CD4-positive, alpha-beta T cell treated with Interleukin-4 for 4 hours (primary cell): ENCODE results near the gene CNTNAP5.
"Not testable (repeated sequence)": the region's sequence is repeated elsewhere in the genome, so short reads cannot be mapped to it uniquely, and the experiment has no call there.

ENCODE experiments used
- DNase-seq: peaks from one replicate; pipeline ENCODE4 v3.0.0-alpha.2; 2020

Gene CNTNAP5

DNA sequence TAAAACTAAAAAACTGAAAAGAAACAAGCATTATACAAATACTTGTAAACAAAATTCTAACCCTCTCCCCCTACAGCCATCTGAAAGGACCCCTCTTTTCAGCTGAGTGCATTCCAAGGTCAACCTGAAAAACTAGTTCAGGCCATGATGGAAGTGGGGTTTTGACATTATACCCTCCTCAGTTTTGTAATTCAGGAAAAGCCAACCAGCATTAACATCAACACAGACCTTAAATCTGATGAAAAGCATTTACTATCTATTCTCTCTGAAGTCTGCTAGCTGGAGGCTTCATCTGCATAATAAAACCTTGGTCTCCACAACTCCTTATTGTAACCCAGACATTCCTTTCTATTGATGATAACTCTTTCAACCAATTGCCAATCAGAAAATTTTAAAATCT, 302.2 kb downstream of the CNTNAP5 start:
- no peak for DNase-seq

DNA sequence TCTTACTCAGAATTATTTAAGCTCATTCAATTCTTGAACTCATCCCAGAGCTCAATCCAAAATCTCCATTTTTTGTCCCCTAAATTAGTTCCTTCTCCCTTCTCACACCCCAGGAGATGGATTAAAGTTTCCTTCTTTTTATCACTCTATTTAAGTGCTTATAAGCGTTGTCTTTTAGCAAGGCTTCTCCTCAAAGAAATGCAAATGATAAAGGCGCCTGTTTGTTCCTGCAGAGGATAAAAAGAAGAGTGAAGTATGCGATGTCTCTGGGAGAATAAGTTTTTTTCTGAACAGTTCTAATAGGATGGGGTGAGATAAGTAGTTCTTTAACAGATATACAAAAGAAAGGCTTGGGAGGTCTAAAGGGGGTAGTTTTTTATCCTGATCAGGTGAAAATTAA, 303.3 kb downstream of the CNTNAP5 start:
- DNase-seq, result no peak

DNA sequence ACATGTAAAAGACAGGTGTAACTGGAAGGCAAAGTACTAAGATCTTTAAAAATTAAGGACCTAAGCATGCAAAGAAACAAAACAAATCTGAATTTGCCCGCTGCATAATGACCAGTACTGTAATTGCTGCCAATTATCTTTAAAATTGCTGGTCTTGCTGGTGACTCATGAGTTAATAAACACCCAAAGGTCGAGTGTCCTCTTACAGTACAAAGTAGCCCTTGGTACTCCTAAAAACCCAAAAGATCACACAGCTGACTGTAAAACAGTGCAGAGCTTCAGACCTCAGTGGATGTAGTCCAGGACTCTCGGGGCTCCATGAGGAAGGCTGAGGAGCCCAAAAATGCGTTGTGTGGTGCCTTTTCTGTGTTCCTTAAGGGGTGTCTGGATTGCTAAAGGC, 308.7 kb downstream of the CNTNAP5 start:
- DNase-seq, result no peak

DNA sequence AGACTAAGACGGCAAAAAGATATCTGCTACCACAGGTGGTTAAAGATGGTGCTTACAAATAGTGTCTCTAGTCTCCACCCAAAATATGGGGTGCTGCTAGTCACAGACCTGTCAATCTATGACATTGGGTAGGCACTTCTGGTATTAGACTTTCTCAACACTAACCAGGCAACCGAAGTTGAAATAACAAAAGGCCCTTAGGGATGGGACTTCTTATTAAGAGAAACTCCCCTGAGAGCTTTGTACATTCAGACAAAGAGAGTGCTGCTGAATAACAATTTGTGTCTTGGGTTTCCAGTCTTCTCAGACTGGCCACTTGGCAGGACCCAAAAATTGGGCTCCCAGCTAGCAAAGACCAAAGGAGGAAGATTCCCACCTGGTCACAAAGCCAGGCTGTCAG, 310.0 kb downstream of the CNTNAP5 start:
- DNase-seq, result no peak

DNA sequence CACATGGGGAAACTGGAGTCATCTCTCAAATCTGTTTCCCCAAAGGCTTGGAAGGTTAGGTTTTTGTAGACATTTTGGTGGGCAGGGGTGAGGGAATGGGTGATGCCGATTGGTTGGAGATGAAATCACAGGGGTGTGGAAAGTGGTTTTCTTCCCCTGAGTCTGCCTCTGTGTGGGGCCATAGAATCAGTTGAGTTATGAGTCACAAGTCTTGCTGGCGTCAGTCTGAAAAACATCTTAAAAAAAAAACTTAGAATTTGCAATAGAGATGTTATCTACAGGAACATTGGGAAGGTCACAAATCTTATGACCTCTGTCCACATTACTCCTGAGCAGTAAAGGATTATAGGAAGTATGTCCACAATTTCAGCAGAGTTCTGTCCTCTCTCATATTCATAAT, 314.6 kb downstream of the CNTNAP5 start:
- DNase-seq, result no peak

DNA sequence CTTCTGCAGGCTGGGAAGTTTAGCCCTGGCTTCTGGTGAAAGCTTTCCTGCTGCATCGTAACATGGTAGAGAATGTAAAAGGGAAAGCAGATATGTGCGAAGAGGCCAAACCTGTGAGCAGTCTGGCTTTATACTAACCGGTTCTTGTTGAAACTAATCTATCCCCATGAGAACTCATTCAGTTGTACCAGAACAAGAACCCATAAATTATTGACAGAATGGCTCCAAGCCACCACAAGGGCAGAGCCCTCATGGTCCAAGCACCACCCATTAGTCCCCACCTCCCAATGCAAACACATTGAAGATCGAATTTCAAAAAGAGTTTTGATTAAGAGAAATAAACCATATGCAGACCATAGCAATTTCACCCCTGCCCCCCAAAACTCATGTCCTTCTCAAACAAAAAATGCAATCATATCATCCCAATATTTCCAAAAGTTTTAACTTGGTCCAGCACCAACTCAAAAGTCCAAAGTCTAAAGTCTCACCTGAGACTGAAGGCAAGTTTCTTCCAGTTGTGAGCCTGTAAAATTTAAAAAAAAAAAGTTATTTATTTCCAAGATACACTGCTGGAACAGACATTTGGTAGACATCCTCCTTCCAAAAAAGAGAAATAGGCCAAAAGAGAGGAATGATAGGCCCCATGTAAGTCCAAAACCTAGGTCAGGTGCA, 318.9 kb downstream of the CNTNAP5 start:
- no peak for DNase-seq

DNA sequence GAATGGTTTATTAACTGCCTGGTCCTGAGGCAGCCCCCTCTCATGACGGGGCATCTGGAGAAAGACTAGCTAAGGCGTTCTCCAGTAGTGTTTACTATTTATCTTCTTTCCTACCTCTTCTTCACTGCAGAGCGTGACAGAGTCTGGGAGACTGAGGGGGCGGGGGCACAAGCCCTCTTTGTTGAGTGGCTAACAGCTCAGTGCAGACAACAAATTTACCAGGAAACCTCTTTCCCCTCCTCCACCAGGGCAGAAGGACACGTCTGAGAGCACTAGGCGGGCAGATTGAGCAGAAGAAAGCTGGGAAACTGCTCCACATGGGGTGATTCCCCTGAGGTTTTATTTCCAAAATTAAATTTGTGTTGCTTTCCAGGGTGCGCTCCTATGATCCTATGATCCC, 322.1 kb downstream of the CNTNAP5 start:
- no peak for DNase-seq

DNA sequence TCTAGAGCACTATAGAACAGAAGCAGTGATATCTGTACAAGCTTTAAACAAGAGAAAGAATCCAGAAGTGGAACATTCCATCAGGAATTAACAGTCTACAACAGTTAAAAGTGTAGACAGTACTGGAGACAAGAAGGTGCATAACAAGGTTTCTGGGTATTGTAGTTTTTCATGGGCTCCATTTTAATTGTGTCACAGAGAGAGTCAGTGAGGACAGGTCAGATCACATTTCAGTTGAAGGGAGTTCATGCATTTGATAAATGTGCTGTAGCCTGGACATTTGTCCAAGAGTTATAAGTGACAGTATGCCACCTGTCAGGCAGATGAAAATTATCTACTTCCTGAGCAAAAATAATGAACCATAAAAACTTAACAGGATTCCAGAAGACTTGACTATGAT, 328.6 kb downstream of the CNTNAP5 start:
- no peak for DNase-seq

DNA sequence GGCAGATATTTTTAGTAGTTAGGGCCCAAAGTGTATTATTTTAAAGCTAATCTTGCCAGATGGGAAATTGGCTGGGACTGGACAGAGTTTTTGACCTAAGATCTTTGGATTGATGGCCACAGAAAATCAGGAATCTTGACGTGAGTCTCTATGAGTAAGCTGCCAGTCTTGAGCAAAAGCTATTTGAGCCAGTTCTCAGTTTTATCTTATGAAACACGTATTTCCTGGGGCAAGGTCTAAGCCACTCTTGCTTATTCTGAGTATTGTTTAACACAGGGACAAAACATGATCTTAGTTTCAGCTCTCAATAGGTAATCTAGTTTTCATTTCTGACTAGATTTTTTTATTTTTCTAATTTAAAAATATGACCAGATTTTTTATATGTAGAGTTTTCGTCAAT, 329.4 kb downstream of the CNTNAP5 start:
- no peak for DNase-seq

DNA sequence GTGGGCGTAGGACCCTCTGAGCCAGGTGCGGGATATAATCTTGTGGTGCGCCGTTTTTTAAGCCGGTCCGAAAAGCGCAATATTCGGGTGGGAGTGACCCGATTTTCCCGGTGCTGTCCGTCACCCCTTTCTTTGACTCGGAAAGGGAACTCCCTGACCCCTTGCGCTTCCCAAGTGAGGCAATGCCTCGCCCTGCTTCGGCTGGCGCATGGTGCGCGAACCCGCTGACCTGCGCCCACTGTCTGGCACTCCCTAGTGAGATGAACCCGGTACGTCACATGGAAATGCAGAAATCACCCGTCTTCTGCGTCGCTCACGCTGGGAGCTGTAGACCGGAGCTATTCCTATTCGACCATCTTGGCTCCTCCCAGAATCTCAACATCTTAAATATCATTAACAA, 336.9 kb downstream of the CNTNAP5 start:
- not testable (repeated sequence) for DNase-seq

DNA sequence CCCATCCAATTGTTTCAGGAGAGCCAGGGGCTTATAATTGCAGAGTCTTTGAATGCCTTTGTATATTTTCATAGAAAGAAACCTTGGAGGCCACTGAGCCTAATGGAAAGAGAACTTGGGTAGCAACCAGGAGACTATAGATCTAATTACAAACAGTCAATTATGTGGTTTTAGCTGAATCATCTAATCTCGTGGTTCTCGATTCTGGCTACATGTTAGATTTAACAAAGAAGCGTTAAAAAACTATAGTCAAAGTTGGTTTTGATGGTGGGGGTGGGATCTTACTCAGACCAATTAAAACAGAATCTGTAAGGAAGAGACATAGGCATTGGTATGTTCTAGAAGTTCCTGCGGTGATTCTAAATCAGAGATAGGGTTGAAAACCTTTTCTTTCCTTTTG, 344.1 kb downstream of the CNTNAP5 start:
- no peak for DNase-seq

DNA sequence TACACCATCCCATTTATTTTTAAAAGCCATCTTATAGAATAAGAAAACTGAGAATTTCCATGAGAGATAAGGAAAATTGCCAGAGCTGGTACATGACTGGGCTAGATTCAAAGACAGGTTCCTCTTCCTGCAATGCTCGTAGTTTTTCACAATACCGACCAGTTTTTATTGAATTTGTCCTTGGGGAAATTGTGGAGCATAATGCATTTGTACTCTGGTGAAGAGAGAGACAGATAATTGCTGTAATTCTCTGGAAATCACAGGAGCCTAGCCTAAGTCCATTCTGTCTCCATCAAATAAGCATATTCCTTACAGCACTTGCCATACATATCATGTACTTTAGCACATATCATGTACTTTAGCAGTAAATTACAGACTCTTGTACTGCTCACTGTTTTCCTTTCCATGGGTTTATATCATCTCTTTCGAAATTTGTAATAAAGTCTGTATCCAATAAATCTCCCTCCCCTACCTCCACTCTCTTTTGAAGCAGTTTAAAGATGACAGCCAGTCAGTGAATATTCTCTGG, 355.2 kb downstream of the CNTNAP5 start:
- DNase-seq, result no peak

DNA sequence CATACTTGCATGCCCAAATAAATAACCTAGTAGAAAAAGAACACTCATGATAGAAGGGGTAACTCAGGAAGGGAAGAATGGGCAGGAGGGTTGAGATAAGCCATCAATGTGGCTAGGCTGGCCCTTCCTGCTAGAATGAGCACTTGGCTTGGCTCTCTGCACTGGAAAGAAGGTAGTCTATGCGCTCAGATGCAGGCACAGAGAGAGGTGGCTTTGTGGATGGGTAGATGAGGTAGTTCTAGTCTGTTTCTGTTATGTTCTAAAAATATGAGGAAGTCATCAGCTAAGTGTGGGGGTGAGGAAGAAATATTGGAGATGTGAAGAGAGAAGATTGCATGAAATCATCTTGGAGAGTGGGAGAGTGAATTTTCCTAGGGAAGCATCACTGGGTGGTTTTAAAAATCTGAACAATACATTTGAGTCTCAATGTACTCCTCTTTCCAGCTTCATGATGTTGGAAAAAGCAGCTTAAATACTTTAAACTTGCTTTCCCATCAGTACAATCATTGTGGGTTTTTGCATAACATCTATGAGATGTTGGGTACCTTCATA, 357.1 kb downstream of the CNTNAP5 start:
- DNase-seq, result no peak

DNA sequence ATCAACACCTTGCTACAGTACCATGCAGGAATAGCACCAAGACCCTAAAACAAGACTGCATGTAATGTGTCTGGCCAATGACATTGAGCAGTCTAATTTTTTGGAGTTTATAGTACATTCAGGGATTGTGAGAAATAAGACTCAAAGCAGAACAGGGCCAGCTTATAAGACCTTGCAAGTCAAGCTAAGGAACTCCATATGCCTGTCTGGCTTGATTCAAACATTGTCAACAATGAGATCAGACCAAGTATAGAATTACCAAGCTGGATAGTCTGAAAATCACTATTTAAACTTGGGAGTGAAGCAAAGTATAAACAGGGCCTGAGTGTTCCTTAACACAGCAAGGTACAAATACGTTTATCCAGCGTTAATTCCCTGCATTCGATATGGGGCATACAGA, 370.9 kb downstream of the CNTNAP5 start:
- DNase-seq, result no peak

DNA sequence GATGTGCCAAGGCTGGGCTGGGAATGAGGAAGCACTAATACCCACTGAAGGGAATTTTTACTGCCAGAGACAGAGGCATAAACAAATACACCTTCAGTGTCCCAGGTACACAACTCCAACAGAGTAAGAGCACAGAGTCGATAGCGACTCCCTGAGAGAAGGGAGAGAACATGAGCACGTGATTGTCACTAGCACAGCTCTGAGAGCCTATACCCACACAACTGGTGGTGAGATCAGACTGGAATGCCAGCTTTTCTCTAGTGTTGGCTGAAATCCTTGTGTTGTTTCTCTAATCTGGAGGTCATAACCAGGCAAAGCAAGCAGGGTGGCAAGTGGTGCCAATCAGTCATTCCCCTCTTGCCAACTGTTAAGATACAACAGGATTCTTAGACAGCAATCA, 377.2 kb downstream of the CNTNAP5 start:
- no peak for DNase-seq

DNA sequence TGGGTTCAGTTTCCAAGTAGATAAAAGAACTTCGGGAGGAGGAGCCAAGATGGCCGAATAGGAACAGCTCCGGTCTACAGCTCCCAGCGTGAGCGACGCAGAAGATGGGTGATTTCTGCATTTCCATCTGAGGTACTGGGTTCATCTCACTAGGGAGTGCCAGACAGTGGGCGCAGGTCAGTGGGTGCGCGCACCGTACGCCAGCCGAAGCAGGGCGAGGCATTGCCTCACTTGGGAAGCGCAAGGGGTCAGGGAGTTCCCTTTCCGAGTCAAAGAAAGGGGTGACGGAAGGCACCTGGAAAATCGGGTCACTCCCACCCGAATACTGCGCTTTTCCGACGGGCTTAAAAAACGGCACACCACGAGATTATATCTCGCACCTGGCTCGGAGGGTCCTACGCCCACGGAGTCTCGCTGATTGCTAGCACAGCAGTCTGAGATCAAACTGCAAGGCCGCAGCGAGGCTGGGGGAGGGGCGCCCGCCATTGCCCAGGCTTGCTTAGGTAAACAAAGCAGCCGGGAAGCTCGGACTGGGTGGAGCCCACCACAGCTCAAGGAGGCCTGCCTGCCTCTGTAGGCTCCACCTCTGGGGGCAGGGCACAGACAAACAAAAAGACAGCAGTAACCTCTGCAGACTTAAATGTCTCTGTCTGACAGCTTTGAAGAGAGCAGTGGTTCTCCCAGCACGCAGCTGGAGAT, 382.9 kb downstream of the CNTNAP5 start:
- not testable (repeated sequence) for DNase-seq

DNA sequence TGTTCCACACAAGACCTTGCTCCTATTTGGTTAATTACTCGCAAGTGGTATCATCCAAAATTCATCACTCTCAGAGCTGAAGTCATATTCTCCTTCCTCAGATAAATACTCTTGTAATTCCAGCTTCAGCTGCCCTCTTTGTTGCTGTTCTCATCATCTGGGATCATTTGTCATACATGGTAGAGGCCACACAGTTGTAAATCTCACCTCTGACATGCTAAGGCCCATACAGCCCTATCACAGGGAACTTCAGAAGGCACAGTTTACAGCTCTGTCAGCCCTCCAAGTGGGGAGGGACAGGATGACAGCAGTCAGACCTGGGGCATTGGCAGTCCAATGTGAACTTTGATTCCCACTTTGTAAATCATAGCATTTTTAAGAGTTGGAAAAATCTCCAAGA, 399.0 kb downstream of the CNTNAP5 start:
- no peak for DNase-seq

DNA sequence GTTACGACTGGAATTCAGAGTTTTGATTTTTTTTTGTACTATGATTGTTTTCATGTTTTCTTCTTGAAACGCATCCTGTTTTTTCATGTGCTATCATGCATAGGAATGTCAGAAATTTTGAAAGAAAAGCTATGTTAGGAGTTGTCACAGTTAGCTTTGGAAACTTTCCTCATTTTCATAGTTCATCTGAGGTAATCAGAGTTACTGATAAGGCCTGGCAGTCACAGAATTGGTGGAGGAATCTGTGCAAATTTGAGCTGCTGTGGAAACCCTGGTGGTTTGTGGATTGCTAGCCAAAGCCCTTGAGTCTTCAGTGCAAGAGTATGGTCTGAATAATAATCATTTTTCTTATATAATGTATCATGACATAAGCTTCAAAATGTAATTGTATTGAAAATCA, 401.0 kb downstream of the CNTNAP5 start:
- no peak for DNase-seq

DNA sequence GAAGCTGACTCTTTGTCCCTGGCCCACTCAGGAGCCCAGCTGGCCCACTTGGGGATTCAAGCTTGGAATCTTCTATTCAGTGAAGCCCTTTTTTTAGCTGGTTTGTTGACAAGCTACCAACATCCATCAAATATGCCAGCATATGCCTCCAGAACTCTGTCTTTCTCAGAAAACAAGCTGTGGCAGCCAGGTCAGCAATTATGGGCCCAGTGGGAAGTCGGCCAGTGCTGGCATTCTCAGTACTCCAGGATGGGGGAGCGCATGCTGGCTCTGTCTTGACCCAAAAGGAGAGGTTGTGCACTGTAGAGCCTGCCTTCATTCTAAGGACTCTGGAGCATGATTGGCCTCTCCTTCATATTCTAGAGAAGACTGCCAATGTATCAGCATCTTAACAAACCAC, 401.5 kb downstream of the CNTNAP5 start:
- no peak for DNase-seq

DNA sequence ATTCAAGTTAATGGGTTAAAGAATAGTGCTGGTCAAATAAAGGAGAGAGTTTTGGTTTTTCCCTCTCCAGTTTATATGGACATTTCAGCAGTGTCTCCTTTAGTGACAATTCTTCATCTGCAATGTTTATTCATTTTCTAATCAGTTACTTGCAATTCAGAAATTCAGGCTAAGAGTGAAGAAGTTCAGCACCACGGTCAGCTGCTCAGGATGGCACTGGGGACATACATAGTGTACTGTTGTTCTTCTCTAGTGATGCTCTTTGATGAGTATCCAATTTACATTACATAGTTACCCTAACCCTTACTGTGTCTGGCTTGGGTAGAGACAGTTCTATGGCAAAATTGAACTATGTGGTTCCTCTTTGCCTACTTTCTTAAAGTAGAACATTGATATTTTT, 412.7 kb downstream of the CNTNAP5 start:
- no peak for DNase-seq

DNA sequence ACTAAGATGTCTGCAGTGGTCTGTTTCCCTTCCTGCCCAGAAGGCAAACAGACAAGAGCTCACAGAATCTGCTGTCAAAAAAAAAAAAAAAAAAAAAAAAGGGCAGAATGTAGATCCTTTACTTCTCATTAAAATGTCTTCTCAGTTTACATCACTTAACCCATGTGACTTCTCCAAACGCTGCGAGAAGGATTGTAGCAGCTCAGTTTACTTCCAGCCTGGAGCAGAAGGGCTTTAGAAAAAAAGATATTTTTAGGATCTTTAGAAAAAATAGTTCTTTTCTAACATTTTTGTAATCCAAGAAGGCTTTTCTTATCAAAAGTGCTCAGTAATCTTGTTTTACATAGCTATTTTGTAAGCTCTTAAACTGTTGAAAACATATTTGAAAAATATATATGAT, 425.4 kb downstream of the CNTNAP5 start:
- no peak for DNase-seq

DNA sequence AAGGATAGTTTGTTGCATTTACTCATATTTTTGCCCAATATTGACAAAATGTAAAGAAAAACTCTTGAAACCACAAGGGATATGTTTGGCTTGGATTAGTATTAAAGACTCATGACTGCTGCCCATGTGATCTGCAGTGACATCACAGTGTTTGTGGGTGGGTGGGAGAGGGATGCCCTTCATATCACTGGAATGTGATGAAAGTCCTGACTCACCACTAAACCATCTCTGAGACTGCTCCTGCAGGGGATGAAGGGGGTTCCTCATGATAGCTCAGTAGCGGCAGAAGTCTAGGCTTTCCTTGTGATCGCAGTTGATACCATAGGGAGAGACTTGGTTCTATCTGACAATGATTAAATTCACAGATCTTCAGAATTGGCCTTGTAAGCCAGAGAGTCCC, 451.2 kb downstream of the CNTNAP5 start:
- no peak for DNase-seq

DNA sequence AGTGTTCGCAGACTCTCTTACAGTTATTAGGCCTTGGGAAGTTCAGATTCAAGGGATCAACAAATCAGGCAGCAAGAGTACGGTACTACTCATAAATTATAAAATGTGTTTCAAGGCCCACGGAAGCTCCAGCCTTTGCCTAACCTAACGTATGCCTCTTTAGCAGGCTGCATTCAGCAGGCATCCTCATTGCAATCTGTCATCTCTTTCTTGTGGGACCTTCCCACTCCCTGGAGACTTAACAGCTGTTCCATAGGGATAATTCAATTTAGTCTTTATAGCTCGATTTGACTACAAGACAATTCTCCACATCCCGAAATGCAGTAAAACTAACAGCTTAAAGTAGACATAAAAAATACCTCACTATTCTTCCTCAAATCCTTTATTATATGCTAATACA, 453.7 kb downstream of the CNTNAP5 start:
- DNase-seq, result no peak

DNA sequence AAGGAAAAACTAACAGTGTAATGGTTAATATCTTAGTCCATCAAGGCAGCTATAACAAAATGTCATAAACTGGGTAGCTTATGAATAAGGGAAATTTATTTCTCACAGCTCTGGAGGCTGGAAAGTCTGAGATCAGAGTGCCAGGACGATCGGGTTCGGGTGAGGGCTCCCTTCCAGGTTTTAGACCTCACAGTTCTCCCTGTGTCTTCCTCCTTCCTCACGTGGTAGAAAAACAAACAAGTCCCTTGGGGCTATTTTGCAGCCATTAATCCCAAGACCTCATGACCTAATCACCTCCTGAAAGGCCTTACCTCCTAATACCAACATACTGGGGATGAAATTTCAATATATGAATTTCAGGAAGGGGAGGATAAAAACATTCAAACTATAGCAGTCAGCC, 455.9 kb downstream of the CNTNAP5 start:
- no peak for DNase-seq

DNA sequence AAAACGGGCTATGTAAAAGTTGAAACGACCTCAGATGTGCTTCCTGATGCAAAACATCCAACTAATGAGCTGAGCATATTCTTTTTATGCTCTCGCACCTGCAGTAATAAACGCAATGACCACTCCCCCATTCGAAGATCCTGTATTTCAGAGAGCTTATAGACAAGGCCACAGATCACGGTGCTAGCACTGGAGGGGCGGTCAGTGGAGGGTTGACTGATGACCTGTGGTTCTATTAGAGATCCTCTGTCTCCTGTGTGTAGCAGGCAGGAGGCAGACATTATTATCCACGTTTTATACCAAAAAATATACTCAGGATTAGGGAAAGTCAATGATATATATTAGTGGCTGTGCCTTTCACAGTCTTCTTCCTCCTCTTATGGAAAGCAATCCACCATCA, 457.0 kb downstream of the CNTNAP5 start:
- DNase-seq, result no peak
